GM19455 (cell line): ENCODE results near the gene ZNF749.
"Not testable (repeated sequence)": the region's sequence is repeated elsewhere in the genome, so short reads cannot be mapped to it uniquely, and the experiment has no call there.

Experiments used
- ATAC-seq: cut with Tn5 transposase; IDR thresholded peaks from one replicate; pipeline ENCODE4 v1.9.1; 2021; ENCODE audit not compliant: unreplicated experiment

ZNF749 gene

DNA sequence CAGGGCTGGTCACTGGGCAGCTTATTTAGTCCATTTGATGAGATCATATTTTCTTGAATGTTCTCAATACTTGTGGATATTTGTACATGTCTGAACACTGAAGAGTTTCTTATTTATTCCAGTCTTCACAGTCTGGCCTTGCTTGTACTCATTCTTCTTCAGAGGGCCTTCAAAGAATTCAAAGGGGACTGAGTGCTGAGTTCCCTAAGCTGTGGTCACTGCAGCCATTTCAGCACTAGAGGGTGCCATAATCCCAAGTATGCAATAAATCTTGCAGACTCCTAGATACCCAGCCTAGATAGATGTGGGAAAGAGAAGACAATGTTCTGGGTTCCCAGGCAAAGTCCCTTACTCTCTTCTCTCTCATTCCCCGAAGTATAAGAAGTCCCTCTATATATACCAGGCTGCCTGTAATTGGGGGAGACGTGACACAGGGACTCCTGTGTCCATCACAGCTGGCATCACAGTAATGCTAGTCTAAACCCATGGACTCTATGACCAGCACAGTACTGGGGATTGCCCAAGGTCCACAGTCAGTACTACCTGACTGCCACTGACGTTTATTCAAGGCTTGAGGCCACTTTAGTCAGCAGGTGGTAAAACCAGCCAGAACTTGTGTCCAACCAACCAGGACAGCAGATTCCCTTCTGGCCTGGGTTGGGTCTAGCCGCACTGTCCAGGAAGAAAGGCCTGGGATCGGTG is 30.7 kb downstream of the ZNF749 start:
- no peak for ATAC-seq

DNA sequence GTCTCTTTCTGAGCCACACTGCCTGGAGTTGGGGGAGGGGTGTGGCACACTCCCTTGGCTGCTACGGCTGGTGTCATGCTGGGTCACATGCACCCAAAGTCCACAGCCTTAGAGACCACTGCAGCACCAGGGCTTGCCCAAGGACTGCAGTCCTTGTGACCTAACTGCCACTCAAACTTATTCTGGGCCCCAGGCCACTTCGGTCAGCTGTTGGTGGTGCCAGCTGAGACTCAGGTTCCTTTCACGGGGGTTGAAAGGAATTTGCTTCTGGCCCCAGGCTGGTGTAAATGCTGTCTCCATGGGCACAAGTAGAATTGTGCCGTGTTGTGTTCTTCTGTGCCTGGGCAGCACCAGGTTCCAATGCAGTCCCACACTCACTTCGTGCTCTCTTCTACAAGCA is 31.4 kb downstream of the ZNF749 start:
- ATAC-seq: no peak

DNA sequence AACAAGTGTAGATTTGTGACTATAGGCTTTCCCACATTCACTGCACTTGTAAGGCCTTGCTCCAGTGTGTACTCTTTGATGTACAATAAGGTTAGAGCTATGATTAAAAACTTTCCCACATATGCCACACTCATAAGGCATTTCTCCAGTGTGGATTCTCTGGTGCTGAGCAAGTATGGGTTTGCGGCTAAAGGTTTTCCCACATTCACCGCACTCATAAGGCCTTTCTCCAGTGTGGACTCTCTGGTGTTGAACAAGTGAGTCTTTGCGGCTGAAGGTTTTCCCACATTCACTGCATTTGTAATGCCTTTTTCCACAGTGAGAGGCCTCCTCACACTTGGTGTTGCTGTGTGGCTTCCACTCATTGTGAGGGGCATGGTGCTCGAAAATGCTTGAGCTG is 38.5 kb downstream of the ZNF749 start:
- no peak for ATAC-seq

DNA sequence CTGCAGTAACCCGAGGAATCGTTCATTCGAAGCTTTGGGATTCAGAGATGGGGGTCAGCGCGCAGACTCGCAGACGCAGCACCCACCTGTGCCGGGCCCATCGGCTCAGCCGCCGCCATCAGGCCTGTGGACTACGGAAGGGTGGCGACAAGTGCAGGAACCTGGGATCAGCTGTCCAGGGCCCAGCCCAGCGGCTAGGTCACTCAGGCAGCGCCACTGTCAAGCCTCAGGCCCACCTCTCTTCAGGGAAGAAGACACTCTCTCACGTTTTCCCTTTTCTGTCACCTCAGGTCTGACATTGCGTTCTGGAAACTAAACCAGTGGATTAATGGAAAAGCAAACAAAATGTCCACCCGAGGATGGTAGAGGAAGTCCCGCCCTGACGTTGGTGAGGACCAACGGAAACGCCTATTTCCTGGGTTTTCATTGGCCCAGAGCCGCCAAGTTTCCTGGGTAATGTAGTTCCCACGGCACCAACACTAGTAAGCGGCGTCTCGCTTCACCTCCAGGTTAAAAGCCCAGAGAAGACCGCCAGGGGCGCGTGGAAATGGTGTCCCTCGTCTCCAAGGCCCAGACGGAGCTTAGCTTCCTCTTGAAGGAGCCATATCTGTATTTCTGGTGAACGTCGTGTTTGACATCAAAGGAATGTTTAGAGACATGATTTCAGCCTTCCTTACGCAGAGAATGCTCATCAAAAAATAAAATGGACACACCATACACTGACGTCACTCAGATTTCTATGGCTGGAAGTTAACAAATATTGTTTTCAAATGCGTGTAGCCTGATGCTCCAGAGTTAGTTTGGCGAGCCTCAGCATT is 42.3 kb downstream of the ZNF749 start, which contains the start of gene ZNF772:
Gene ZNF772 (minus strand): TSS at position 376 of the 818 bp plus-strand sequence. CDS start 257 bp downstream, at position 119.
- peak; percentile 77 for ATAC-seq

DNA sequence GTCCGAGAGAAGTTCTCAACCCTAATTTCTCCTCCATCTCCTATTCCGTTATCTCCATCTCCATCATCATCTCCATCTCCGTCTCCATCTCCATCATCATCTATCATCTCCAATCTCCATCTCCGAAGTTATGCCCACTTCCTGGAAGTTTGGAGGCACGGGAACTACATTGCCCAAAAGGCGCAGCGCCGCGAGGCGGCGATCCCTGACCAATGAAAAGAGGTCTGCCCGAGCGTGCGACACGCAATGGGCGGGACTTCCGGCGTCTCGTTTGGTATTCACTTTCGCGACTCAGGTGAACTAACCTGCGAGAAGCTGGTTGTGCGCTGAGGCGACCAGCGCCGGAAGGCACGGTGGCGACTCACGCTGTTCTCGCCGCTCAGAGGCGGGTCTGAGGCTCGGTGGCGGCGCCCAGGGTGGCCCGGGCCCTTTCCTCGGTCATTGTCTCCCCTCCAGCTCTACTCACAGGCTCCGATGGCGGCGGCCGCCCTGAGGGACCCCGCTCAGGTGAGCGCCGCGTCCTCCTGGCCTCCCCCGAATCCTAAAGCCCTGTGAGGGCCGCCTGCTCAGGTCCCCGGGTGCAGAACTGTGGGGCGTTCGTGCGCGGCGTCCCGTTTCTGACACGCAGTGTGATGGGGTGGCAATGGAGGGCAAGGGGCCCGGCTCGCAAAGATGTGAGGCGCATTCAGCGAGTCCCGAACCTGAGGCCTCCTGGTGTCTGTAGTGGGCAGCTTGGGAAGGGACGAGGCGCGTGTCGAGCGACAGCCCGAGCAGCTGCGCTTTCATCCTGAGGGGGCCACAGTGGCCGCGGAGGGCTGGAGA is 52.6 kb downstream of the ZNF749 start, which contains the start of gene ZNF419:
Gene ZNF419 (plus strand): TSS at position 274 of the 822 bp plus-strand sequence. CDS start 201 bp downstream, at position 475.
- peak; percentile 97 for ATAC-seq

DNA sequence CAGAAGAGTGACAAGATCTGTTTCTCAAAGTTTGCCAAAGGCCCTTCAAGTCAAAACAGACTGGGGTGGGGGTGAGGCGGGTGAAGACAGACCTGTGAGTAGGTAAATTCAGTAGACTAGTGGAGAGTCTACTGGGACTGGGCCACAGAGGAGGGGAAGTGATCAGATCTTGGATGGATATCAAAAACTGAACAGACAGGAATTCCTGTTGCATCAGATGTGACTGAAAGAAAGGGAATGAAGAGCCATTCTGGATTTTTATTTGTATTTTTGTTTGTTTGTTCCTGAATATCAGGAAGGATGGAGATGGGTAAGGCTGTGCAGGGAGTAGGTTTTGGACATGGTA is 53.1 kb downstream of the ZNF749 start:
- not testable (repeated sequence) for ATAC-seq
